Measurements from ENCODE around the gene RPS6KA2.

DNA sequence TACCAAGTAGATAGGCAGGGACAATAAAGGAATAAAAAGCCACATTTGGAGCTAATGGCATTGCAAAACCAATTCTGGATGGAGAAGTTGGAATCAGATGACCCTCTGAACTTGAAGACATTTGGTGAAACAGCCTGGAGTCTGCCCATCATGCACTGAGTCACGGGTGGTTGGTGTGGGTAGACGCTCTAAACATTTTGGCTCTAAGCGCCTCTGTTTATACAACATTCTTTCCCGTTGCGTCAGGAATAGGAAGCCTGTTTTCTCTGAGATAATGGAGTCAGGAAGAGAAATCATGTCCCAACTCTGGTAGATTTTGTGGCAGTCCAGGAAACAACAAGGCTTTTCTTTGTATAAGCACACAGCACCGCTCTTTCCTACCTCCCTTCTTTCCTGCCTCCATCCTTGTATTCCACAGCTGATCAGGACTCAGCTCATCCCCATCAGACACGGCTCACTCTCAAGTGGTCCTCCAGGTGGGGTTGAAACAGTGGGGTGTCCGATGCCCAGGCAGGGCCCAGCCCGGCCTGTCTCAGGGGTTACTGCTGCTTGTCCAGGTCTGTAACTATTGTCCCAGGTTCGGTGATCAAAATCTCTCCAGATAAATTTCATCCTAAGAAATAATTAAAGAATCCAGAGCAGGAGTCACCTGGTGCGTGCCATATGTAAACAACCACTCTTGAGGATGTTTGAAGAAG is 28.5 kb downstream of the RPS6KA2 start:
- TF ChIP-seq, protein P1, sequence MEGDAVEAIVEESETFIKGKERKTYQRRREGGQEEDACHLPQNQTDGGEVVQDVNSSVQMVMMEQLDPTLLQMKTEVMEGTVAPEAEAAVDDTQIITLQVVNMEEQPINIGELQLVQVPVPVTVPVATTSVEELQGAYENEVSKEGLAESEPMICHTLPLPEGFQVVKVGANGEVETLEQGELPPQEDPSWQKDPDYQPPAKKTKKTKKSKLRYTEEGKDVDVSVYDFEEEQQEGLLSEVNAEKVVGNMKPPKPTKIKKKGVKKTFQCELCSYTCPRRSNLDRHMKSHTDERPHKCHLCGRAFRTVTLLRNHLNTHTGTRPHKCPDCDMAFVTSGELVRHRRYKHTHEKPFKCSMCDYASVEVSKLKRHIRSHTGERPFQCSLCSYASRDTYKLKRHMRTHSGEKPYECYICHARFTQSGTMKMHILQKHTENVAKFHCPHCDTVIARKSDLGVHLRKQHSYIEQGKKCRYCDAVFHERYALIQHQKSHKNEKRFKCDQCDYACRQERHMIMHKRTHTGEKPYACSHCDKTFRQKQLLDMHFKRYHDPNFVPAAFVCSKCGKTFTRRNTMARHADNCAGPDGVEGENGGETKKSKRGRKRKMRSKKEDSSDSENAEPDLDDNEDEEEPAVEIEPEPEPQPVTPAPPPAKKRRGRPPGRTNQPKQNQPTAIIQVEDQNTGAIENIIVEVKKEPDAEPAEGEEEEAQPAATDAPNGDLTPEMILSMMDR (IDR thresholded peaks at IDR 0.05; ENCODE audit: insufficient read depth, low read length), result no peak
- TF ChIP-seq POLR2AphosphoS5 (IDR thresholded peaks at IDR 0.05; ENCODE audit: low read depth), result no peak
- TF ChIP-seq, protein P2, sequence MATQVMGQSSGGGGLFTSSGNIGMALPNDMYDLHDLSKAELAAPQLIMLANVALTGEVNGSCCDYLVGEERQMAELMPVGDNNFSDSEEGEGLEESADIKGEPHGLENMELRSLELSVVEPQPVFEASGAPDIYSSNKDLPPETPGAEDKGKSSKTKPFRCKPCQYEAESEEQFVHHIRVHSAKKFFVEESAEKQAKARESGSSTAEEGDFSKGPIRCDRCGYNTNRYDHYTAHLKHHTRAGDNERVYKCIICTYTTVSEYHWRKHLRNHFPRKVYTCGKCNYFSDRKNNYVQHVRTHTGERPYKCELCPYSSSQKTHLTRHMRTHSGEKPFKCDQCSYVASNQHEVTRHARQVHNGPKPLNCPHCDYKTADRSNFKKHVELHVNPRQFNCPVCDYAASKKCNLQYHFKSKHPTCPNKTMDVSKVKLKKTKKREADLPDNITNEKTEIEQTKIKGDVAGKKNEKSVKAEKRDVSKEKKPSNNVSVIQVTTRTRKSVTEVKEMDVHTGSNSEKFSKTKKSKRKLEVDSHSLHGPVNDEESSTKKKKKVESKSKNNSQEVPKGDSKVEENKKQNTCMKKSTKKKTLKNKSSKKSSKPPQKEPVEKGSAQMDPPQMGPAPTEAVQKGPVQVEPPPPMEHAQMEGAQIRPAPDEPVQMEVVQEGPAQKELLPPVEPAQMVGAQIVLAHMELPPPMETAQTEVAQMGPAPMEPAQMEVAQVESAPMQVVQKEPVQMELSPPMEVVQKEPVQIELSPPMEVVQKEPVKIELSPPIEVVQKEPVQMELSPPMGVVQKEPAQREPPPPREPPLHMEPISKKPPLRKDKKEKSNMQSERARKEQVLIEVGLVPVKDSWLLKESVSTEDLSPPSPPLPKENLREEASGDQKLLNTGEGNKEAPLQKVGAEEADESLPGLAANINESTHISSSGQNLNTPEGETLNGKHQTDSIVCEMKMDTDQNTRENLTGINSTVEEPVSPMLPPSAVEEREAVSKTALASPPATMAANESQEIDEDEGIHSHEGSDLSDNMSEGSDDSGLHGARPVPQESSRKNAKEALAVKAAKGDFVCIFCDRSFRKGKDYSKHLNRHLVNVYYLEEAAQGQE (IDR thresholded peaks at IDR 0.05; ENCODE audit: insufficient replicate concordance, low read depth), result no peak
- TF ChIP-seq SPI1 (IDR thresholded peaks at IDR 0.05; ENCODE audit: borderline replicate concordance, low read depth), result no peak

Measured in HL-60 (cell line).